Breast epithelium (tissue), 3 donors: ENCODE results near the gene POLDIP2.

Source experiments
- CTCF ChIP-seq, 3 donors: fragments of 450-650 bp; IDR thresholded peaks; one replicate each; pipeline ENCODE4 v1.5.1; 2016 to 2017; ENCODE audit warnings: antibody characterized with exemption in 3 of 3, mild to moderate bottlenecking in 3 of 3, moderate library complexity in 3 of 3
- POLR2AphosphoS5 ChIP-seq, 3 donors: sonication (generic); formaldehyde crosslinking; IDR thresholded peaks; one replicate each; pipeline ENCODE4 v1.6.1; 2017; ENCODE audit warnings: antibody characterized with exemption in 3 of 3

GRCh38 chr17:28390141-28390540 lies 32.8 kb upstream of the POLDIP2 start:
- TF ChIP-seq CTCF (IDR thresholded peaks at IDR 0.05) (no peak), POLR2AphosphoS5 (IDR thresholded peaks at IDR 0.05) (no peak)
